Progenitor cell of endocrine pancreas (in vitro differentiated cells): ENCODE measurements around the gene BBS9. TPM values are rescaled to one million over a fixed set of nuclear protein-coding genes. Genes with fewer than 3 reads are reported as not detected.

Source experiments
- DNase-seq: peaks from one replicate; pipeline ENCODE4 v3.0.0; 2021; ENCODE audit warnings: low spot score; ENCODE audit not compliant: unreplicated experiment
- H3K27ac Mint-ChIP-seq: 2 replicates; pipeline ENCODE4 v1.8.0; 2021; ENCODE audit warnings: mild to moderate bottlenecking, moderate library complexity, mixed read lengths
- H3K27me3 Mint-ChIP-seq: 2 replicates; pipeline ENCODE4 v1.8.0; 2021; ENCODE audit warnings: mixed read lengths
- H3K36me3 Mint-ChIP-seq: 2 replicates; pipeline ENCODE4 v1.8.0; 2022; ENCODE audit warnings: mixed read lengths; ENCODE audit not compliant: insufficient read depth
- H3K4me1 Mint-ChIP-seq: 2 replicates; pipeline ENCODE4 v1.8.0; 2021; ENCODE audit warnings: low read depth, mixed read lengths
- H3K4me3 Mint-ChIP-seq: 2 replicates; pipeline ENCODE4 v1.8.0; 2021; ENCODE audit warnings: low read depth, mild to moderate bottlenecking, moderate library complexity, mixed read lengths
- H3K9me3 Mint-ChIP-seq: 2 replicates; pipeline ENCODE4 v1.8.0; 2021; ENCODE audit warnings: low read depth, mixed read lengths
- total RNA-seq: library from RNA; stranded (reverse); gene quantifications from 2 replicates; pipeline ENCODE4 v1.2.1, GENCODE V29; 2021
- TF ChIP-seq, protein P1 (sequence below): fragments of 200-600 bp; sonication (generic); IDR thresholded peaks from one replicate; pipeline ENCODE4 v1.5.0; 2021; ENCODE audit warnings: antibody characterized with exemption, mild to moderate bottlenecking; ENCODE audit not compliant: unreplicated experiment

Gene BBS9
- total RNA-seq, 1 donor from 2014 or later = 25.5 TPM

DNA sequence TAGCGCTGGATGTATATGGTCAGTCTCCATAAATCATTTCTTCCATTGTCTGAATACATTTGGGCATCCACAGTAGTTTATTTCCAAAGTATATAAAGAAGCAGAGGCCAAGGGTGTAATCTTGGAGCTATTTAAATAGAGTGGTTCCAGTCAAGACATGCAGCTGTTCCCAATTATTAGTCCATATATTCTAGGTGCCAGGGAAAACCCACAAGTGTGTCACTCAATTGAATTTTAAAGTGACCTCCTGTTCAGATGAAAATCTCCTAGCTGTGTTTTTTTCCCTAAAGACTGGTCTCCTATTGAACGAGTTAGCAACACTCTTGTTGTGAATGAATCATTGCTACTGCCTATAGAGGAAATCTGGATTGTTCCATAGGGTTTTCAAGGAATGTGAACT, 515.7 kb downstream of the BBS9 start:
- H3K4me3 Mint-ChIP-seq = no peak overlapping the region

GRCh38 chr7:33646166-33646565, 516.8 kb downstream of the BBS9 start:
- no peaks in the 10 kb centered on the region for H3K4me1 Mint-ChIP-seq
- TF ChIP-seq, protein P1, sequence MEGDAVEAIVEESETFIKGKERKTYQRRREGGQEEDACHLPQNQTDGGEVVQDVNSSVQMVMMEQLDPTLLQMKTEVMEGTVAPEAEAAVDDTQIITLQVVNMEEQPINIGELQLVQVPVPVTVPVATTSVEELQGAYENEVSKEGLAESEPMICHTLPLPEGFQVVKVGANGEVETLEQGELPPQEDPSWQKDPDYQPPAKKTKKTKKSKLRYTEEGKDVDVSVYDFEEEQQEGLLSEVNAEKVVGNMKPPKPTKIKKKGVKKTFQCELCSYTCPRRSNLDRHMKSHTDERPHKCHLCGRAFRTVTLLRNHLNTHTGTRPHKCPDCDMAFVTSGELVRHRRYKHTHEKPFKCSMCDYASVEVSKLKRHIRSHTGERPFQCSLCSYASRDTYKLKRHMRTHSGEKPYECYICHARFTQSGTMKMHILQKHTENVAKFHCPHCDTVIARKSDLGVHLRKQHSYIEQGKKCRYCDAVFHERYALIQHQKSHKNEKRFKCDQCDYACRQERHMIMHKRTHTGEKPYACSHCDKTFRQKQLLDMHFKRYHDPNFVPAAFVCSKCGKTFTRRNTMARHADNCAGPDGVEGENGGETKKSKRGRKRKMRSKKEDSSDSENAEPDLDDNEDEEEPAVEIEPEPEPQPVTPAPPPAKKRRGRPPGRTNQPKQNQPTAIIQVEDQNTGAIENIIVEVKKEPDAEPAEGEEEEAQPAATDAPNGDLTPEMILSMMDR = no peak
- H3K27me3 Mint-ChIP-seq = no peaks in the 10 kb centered on the region

More for the DNA sequence above, 515.7 kb downstream of the BBS9 start:
- Mint-ChIP-seq H3K27ac (no peak overlapping the region), H3K36me3 (peaks cover 1% of the 10 kb centered on the region), H3K27me3 (no peaks in the 10 kb centered on the region), H3K4me1 (no peaks in the 10 kb centered on the region), H3K9me3 (peaks cover 4% of the 10 kb centered on the region)
- TF ChIP-seq, protein P1 = no peak
- no peak for DNase-seq

GRCh38 chr7:33646891-33647391, 517.6 kb downstream of the BBS9 start:
- Mint-ChIP-seq H3K4me3 (no peak overlapping the region), H3K36me3 (peaks cover 1% of the 10 kb centered on the region), H3K27ac (no peak overlapping the region), H3K4me1 (no peaks in the 10 kb centered on the region), H3K27me3 (no peaks in the 10 kb centered on the region), H3K9me3 (peaks cover 4% of the 10 kb centered on the region)
- no peak for DNase-seq
- TF ChIP-seq, protein P1 = no peak

More at GRCh38 chr7:33646166-33646565, 516.8 kb downstream of the BBS9 start:
- no peak for DNase-seq
- H3K36me3 Mint-ChIP-seq = peaks cover 1% of the 10 kb centered on the region
- H3K4me3 Mint-ChIP-seq = no peak overlapping the region
- no peak overlapping the region for H3K27ac Mint-ChIP-seq
- peaks cover 4% of the 10 kb centered on the region for H3K9me3 Mint-ChIP-seq

- Mint-ChIP-seq H3K4me3 (no peak overlapping the region), H3K4me1 (no peaks in the 10 kb centered on the region), H3K9me3 (peaks cover 4% of the 10 kb centered on the region), H3K27ac (no peak overlapping the region), H3K36me3 (peaks cover 1% of the 10 kb centered on the region), H3K27me3 (peaks cover 5% of the 10 kb centered on the region)
- TF ChIP-seq, protein P1 = no peak
- no peak for DNase-seq
Measured at GRCh38 chr7:33649476-33650441, 520.4 kb downstream of the BBS9 start.

- Mint-ChIP-seq H3K27ac (no peak overlapping the region), H3K36me3 (peaks cover 1% of the 10 kb centered on the region), H3K9me3 (peaks cover 4% of the 10 kb centered on the region), H3K4me3 (no peak overlapping the region), H3K27me3 (peaks cover 5% of the 10 kb centered on the region), H3K4me1 (no peaks in the 10 kb centered on the region)
- TF ChIP-seq, protein P1 = no peak
- DNase-seq = no peak
Measured at GRCh38 chr7:33650828-33651227, 521.5 kb downstream of the BBS9 start.
